ENCODE measurements around the gene OR51L1. TPM values are rescaled to one million over a fixed set of nuclear protein-coding genes. Genes with fewer than 3 reads are reported as not detected.

OR51L1 gene
- total RNA-seq, 1 experiment from 2014 or later, result not detected

DNA sequence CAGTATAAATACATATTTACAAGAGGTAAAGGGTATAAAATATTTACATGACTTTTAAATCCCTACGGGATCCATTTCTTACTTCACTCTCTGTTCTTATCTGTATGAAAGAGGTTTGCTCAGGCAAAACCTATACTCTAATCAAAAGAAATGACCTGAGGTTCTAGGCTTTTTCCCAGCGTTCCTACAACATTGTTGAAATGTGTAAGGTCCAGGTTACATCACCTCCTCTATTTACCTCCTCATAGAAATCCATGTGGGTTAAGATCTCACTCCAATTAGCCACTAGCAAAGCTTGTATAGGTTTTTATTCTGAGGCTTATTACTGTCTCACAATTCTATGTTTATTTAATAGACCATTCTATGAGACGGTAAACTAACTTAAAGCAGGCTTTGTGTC lies 12.0 kb upstream of the OR51L1 start:
- Histone ChIP-seq H3K36me3 (ENCODE audit: control insufficient read depth, insufficient read depth, low read length) (no peaks in the 10 kb centered on the region), H3K27me3 (ENCODE audit: control insufficient read depth, insufficient read depth, low read length) (no peaks in the 10 kb centered on the region), H3K9me3 (ENCODE audit: control insufficient read depth, insufficient read depth, low read depth, low read length) (no peaks in the 10 kb centered on the region), H3K27ac (ENCODE audit: low read length) (no peak overlapping the region), H3K4me1 (ENCODE audit: control insufficient read depth, insufficient read depth, low read length) (no peaks in the 10 kb centered on the region), H3K4me3 (ENCODE audit: low read depth in 2 of 2, low read length in 2 of 2) (no peak overlapping the region)
- no peak for TF ChIP-seq POLR2AphosphoS5 (IDR thresholded peaks at IDR 0.05; ENCODE audit: low read depth, low read length)
- no peak for TF ChIP-seq SIN3A (IDR thresholded peaks at IDR 0.05; ENCODE audit: borderline replicate concordance, insufficient read depth, low read depth, low read length)
- no peak for TF ChIP-seq TCF7L2 (IDR thresholded peaks at IDR 0.05; ENCODE audit: low read depth, low read length)
- TF ChIP-seq CTCF (IDR thresholded peaks at IDR 0.05), result no peak
- TF ChIP-seq, protein P1, sequence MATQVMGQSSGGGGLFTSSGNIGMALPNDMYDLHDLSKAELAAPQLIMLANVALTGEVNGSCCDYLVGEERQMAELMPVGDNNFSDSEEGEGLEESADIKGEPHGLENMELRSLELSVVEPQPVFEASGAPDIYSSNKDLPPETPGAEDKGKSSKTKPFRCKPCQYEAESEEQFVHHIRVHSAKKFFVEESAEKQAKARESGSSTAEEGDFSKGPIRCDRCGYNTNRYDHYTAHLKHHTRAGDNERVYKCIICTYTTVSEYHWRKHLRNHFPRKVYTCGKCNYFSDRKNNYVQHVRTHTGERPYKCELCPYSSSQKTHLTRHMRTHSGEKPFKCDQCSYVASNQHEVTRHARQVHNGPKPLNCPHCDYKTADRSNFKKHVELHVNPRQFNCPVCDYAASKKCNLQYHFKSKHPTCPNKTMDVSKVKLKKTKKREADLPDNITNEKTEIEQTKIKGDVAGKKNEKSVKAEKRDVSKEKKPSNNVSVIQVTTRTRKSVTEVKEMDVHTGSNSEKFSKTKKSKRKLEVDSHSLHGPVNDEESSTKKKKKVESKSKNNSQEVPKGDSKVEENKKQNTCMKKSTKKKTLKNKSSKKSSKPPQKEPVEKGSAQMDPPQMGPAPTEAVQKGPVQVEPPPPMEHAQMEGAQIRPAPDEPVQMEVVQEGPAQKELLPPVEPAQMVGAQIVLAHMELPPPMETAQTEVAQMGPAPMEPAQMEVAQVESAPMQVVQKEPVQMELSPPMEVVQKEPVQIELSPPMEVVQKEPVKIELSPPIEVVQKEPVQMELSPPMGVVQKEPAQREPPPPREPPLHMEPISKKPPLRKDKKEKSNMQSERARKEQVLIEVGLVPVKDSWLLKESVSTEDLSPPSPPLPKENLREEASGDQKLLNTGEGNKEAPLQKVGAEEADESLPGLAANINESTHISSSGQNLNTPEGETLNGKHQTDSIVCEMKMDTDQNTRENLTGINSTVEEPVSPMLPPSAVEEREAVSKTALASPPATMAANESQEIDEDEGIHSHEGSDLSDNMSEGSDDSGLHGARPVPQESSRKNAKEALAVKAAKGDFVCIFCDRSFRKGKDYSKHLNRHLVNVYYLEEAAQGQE (IDR thresholded peaks at IDR 0.05; ENCODE audit: insufficient read depth in 1 of 2, low read depth in 2 of 2, low read length in 1 of 2), result no peak
- DNase-seq (ENCODE audit: low read depth, low spot score), result no peak
- no peak for ATAC-seq
- POLR2A ChIA-PET, result no interaction called here
- CTCF ChIA-PET, result no interaction called here
- intact Hi-C loops (cut with micrococcal nuclease; ENCODE audit: unreplicated experiment), result no loop called here
- no TSS peak for BruUV-seq (replicated peaks)
- in situ Hi-C loops (cut with HindIII; ENCODE audit: low pct_unique_long_range_greater_than_20kb, low sequenced_read_pairs), result no loop called here

DNA sequence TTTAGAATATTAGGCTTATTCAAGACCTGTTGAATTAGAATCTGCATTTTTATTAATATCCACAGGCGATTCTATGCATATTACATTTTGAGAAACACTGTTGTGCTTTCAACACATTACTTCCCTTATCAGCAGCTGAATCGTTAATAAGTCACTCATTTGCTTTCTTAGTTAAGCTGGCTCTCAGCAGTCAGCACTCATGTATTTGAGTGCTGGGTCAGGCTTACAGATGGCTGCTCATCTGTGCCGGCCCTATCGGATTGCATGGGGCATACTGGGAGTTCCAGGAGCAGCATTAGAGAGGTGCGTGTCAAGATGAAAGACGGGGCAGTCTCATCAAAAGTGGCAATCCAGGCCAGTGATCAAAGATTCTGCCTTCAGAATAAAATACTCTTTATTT lies 10.8 kb upstream of the OR51L1 start:
- H3K36me3 ChIP-seq (ENCODE audit: control insufficient read depth, insufficient read depth, low read length), result no peaks in the 10 kb centered on the region
- H3K4me1 ChIP-seq (ENCODE audit: control insufficient read depth, insufficient read depth, low read length), result no peaks in the 10 kb centered on the region
- DNase-seq (ENCODE audit: low read depth, low spot score), result no peak
- POLR2A ChIA-PET, result no interaction called here
- H3K9me3 ChIP-seq (ENCODE audit: control insufficient read depth, insufficient read depth, low read depth, low read length), result no peaks in the 10 kb centered on the region
- H3K27me3 ChIP-seq (ENCODE audit: control insufficient read depth, insufficient read depth, low read length), result no peaks in the 10 kb centered on the region
- intact Hi-C loops (cut with micrococcal nuclease; ENCODE audit: unreplicated experiment), result no loop called here
- in situ Hi-C loops (cut with HindIII; ENCODE audit: low pct_unique_long_range_greater_than_20kb, low sequenced_read_pairs), result no loop called here
- CTCF ChIA-PET, result no interaction called here
- TF ChIP-seq, protein P1 (IDR thresholded peaks at IDR 0.05; ENCODE audit: insufficient read depth in 1 of 2, low read depth in 2 of 2, low read length in 1 of 2), result no peak
- TF ChIP-seq SIN3A (IDR thresholded peaks at IDR 0.05; ENCODE audit: borderline replicate concordance, insufficient read depth, low read depth, low read length), result no peak
- no peak for TF ChIP-seq CTCF (IDR thresholded peaks at IDR 0.05)
- no peak for TF ChIP-seq POLR2AphosphoS5 (IDR thresholded peaks at IDR 0.05; ENCODE audit: low read depth, low read length)
- no peak for TF ChIP-seq TCF7L2 (IDR thresholded peaks at IDR 0.05; ENCODE audit: low read depth, low read length)
- no peak overlapping the region for H3K27ac ChIP-seq (ENCODE audit: low read length)
- BruUV-seq (replicated peaks), result no TSS peak
- no peak for ATAC-seq
- H3K4me3 ChIP-seq (ENCODE audit: low read depth in 2 of 2, low read length in 2 of 2), result no peak overlapping the region

Measured in Panc1 (cell line).